ENCODE results near the gene SORCS1. TPM values are rescaled to one million over a fixed set of nuclear protein-coding genes. Genes with fewer than 3 reads are reported as not detected.

SORCS1 gene
- total RNA-seq, 6 experiments from 2014 or later: 0.04 to 0.16 (median 0.09) TPM; not detected in 2

DNA sequence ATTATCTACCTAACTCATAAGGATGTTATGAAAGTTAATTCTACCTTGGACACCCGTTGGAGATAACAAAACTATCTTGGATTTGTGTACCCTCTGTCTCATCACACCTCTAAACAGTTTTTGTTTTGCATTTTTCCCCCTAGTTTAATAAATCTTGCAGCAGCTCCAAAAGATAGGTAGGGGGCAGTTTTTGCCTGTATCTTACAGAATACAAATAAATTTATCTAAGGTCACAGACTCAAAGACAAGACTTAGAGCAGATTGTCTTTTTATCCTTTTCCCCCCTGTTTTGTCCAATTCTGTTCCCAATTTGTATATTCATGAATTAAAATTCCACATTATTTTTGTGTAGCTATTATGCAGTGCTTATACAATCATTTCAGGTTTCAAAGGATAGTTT lies 5.0 kb upstream of the SORCS1 start:
- WGBS (ENCODE audit: insufficient coverage, low coverage, low lambda C conversion rate, missing lambda C conversion rate): 13% methylated on average over 1 of the region's 1 CpG
- no peak for DNase-seq
- no peaks in the 10 kb centered on the region for H3K36me3 ChIP-seq
- no peaks in the 10 kb centered on the region for H3K9me3 ChIP-seq
- H3K4me1 ChIP-seq: peaks cover 0 to 3% (median 0%) of the 10 kb centered on the region in 4 donors
- no peak overlapping the region for H3K27ac ChIP-seq
- intact Hi-C loops (cut with DNase I): no loop called here
- H3K27me3 ChIP-seq: peaks cover 0 to 4% of the 10 kb centered on the region in 2 donors
- no peak for ATAC-seq
- H3K4me3 ChIP-seq: no peak overlapping the region
- no peak for TF ChIP-seq POLR2A (IDR thresholded peaks at IDR 0.05)
- TF ChIP-seq CTCF (IDR thresholded peaks at IDR 0.05): no peak

- no peak overlapping the region for H3K27ac ChIP-seq
- peaks cover 0 to 11% of the 10 kb centered on the region in 2 donors for H3K27me3 ChIP-seq
- peaks cover 0 to 3% (median 0%) of the 10 kb centered on the region in 4 donors for H3K4me1 ChIP-seq
- no peaks in the 10 kb centered on the region for H3K36me3 ChIP-seq
- TF ChIP-seq POLR2A (IDR thresholded peaks at IDR 0.05) (no peak), CTCF (IDR thresholded peaks at IDR 0.05) (no peak)
- intact Hi-C loops (cut with DNase I): no loop called here
- H3K9me3 ChIP-seq: no peaks in the 10 kb centered on the region
- ATAC-seq: no peak
- 64% methylated on average over 1 of the region's 1 CpG for WGBS (ENCODE audit: insufficient coverage, low coverage, low lambda C conversion rate, missing lambda C conversion rate)
- DNase-seq: no peak
- no peak overlapping the region for H3K4me3 ChIP-seq
Observed at GRCh38 chr10:107168738-107169137, 4.2 kb upstream of the SORCS1 start.

DNA sequence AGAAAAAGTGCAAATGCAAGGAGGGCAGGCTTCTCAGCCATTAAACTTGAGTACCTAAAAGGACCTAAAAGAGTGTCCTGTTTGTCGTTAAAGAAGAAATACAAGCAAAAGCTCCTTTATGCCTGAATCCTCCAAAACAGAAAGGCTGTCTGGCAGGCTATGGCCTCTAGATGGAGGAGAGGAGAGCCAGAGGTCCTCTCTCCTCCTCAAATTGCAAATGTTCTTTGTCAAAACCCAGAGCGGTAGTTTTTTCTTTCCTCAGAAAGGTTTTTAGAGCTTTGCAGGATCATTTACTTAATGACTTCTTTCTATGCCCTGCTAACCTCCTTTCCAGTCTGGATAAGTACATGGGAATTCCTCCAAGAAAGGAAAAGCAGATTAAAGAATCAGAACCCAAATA lies 1.9 kb upstream of the SORCS1 start:
- intact Hi-C loops (cut with DNase I): no loop called here
- 67% methylated on average over 2 of the region's 2 CpGs for whole genome bisulfite sequencing (ENCODE audit: insufficient coverage, low coverage, low lambda C conversion rate, missing lambda C conversion rate)
- DNase-seq: no peak

GRCh38 chr10:107164992-107165391 lies 486 bp upstream of the SORCS1 start:
- no peaks in the 10 kb centered on the region for H3K36me3 ChIP-seq
- H3K27me3 ChIP-seq: peaks cover 0 to 16% of the 10 kb centered on the region in 2 donors
- no peaks in the 10 kb centered on the region for H3K9me3 ChIP-seq
- WGBS (ENCODE audit: insufficient coverage, low coverage, low lambda C conversion rate, missing lambda C conversion rate): 3% methylated on average over 7 of the region's 14 CpGs
- no peak for DNase-seq
- intact Hi-C loops (cut with DNase I): no loop called here
- peak overlapping the region in 1 of 3 donors; percentile 41 for H3K4me3 ChIP-seq
- no peak overlapping the region for H3K27ac ChIP-seq
- H3K4me1 ChIP-seq: peaks cover 0 to 3% (median 0%) of the 10 kb centered on the region in 4 donors
- no peak for ATAC-seq
- TF ChIP-seq CTCF (IDR thresholded peaks at IDR 0.05) (no peak), POLR2A (IDR thresholded peaks at IDR 0.05) (no peak)

More for the DNA sequence above, 1.9 kb upstream of the SORCS1 start:
- H3K27ac ChIP-seq: no peak overlapping the region
- no peak for ATAC-seq
- peaks cover 0 to 16% of the 10 kb centered on the region in 2 donors for H3K27me3 ChIP-seq
- TF ChIP-seq CTCF (IDR thresholded peaks at IDR 0.05) (no peak), POLR2A (IDR thresholded peaks at IDR 0.05) (no peak)
- H3K4me3 ChIP-seq: no peak overlapping the region
- H3K4me1 ChIP-seq: peaks cover 0 to 3% (median 0%) of the 10 kb centered on the region in 4 donors
- no peaks in the 10 kb centered on the region for H3K36me3 ChIP-seq
- H3K9me3 ChIP-seq: no peaks in the 10 kb centered on the region

Data from right lobe of liver (tissue), 6 donors.